Upper lobe of left lung (tissue), 4 donors: ENCODE data around the gene PKP1.

ENCODE experiments used
- EP300 ChIP-seq, 4 donors: sonication (generic); formaldehyde crosslinking; IDR thresholded peaks; one replicate each; pipeline ENCODE4 v1.5.1; 2017; ENCODE audit warnings: antibody characterized with exemption in 4 of 4, control low read depth in 2 of 4
- POLR2A ChIP-seq, 4 donors: fragments of 450-650 bp; IDR thresholded peaks; one replicate each; pipeline ENCODE4 v1.5.1; 2016 to 2017; ENCODE audit warnings: antibody characterized with exemption in 4 of 4, mild to moderate bottlenecking in 2 of 4
- POLR2AphosphoS5 ChIP-seq, 2 donors: sonication (generic); formaldehyde crosslinking; IDR thresholded peaks; one replicate each; pipeline ENCODE4 v1.5.1; 2017; ENCODE audit warnings: antibody characterized with exemption in 2 of 2
- TF ChIP-seq, protein P1 (sequence below), 6 experiments: fragments of 450-650 bp in 4 of 6; fragments of 200-600 bp in 2 of 6; sonication (generic) in 2 of 6; IDR thresholded peaks; one replicate each; pipeline ENCODE4 v1.5.1; 2016 to 2019; ENCODE audit warnings: antibody characterized with exemption in 6 of 6

DNA sequence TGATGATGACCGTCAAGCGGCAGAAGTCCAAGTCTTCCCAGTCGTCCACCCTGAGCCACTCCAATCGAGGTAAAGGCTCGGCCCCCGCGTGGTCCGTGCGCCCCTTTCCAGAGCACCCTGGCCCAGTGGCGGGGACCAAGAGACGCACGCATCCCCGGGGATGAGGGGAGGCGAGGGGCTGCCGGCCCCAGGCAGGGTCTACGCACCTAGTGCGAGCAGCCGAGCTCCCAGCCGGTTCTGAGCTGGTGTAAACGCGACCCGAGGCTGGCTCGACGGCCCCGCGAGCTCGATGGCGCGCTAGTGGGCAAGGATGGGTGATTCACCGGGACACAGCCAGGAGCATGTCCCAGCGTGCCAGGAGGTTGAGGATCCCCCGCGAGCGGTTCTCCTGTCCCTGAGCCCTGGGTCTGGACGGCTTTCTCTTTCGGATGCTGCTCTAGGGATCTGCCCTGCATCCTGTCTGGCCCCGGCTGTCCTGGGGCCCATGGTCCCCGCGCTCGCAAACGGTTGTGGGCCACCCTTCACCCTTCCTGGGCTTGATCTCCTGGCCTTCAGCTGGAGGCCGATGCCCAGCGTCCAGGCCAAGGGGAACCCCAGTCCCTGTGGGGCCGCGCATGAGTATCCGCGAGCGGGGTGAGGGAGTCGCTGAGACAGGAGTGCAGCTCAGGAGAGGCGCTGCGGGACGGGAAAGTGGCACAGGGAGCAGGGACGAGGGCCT lies 689 bp downstream of the PKP1 start:
- TF ChIP-seq, protein P1, sequence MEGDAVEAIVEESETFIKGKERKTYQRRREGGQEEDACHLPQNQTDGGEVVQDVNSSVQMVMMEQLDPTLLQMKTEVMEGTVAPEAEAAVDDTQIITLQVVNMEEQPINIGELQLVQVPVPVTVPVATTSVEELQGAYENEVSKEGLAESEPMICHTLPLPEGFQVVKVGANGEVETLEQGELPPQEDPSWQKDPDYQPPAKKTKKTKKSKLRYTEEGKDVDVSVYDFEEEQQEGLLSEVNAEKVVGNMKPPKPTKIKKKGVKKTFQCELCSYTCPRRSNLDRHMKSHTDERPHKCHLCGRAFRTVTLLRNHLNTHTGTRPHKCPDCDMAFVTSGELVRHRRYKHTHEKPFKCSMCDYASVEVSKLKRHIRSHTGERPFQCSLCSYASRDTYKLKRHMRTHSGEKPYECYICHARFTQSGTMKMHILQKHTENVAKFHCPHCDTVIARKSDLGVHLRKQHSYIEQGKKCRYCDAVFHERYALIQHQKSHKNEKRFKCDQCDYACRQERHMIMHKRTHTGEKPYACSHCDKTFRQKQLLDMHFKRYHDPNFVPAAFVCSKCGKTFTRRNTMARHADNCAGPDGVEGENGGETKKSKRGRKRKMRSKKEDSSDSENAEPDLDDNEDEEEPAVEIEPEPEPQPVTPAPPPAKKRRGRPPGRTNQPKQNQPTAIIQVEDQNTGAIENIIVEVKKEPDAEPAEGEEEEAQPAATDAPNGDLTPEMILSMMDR (IDR thresholded peaks at IDR 0.05): no peak
- no peak for TF ChIP-seq POLR2A (IDR thresholded peaks at IDR 0.05)
- no peak for TF ChIP-seq EP300 (IDR thresholded peaks at IDR 0.05)
- no peak for TF ChIP-seq POLR2AphosphoS5 (IDR thresholded peaks at IDR 0.05)
